ENCODE measurements around the gene PDZRN4.

Gene PDZRN4

DNA sequence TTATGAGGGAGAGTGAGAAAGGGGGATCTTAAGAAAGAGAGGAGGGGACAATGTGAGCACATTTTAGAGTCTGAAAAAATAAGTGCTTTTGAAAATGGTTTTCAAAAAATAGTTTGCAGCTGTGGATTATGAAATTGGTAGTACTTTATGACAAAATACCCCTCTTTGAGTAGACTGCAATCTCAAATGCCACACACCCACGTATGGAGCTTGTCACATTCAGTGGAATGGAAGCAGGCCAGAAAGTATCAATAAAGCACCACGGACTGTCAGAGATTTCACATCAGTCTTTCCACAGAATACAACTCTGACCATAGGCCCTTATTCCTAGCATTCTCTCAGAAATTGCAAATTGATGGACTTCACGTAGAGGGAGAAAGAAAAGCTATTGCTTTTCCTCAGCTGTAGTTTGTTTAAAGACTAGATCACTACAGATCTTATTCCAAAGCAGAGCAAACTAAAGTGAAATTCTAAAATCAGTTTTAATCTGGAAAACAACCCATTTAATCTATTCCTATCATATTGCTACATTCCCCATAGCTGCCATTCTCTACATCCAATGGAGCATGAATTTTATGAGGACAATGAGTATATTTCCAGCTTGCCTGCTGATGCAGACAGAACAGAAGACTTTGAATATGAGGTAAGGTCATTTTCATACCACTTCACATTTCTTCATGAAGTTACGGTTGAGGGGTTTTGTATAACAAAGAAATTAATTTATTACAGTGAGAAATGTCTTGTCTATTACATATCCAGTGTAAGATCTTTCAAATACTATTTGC, 321.3 kb downstream of the PDZRN4 start:
- Mint-ChIP-seq H3K4me3 (no peak overlapping the region), H3K9me3 (no peaks in the 10 kb centered on the region), H3K27ac (no peak overlapping the region), H3K4me1 (no peaks in the 10 kb centered on the region), H3K36me3 (no peaks in the 10 kb centered on the region)
- no peak for ATAC-seq
- no peak for DNase-seq (ENCODE audit: low spot score in 2 of 2)

DNA sequence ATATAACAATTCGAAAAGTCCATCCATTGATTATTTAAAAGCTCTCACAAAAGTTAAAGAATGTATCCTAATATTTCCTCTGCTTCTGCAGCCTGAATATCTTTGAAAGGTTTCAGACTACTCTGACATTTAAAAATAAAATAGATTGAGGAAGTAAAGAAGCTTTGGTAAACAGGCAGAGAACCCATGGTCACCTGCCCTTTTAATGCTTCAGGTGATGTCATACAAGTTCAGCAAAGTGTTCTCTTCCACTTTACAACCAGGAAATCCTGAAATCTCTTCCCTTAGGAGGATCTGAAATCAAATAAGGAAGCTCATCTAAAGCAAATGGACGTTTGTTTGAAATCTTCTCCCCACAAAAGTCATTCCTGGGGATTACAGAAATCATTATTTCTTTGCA, 322.4 kb downstream of the PDZRN4 start:
- no peaks in the 10 kb centered on the region for H3K9me3 Mint-ChIP-seq
- no peaks in the 10 kb centered on the region for H3K36me3 Mint-ChIP-seq
- DNase-seq (ENCODE audit: low spot score in 2 of 2) (no peak), ATAC-seq (no peak)
- no peak overlapping the region for H3K4me3 Mint-ChIP-seq
- no peak overlapping the region for H3K27ac Mint-ChIP-seq
- no peaks in the 10 kb centered on the region for H3K4me1 Mint-ChIP-seq

DNA sequence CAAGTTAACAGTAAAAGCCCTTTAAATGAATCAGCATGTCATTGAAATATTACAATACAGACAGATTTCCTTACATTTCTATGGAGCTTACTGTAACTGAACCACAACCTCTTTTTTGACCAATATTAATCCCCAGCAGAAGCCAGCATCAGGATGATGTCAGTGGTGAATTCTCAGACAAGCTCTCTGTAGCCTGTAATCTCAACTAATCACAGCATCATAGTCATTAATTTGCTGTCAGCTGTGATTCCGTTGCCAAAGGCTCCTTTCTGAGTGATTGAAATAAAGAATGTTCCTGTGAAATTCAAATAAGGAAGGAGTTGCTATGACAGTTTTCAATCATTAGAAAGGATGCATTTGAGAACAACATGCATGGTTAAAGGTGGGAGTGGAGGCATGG, 323.1 kb downstream of the PDZRN4 start:
- Mint-ChIP-seq H3K27ac (no peak overlapping the region), H3K9me3 (no peaks in the 10 kb centered on the region), H3K4me1 (no peaks in the 10 kb centered on the region), H3K4me3 (no peak overlapping the region), H3K36me3 (no peaks in the 10 kb centered on the region)
- ATAC-seq (no peak), DNase-seq (ENCODE audit: low spot score in 2 of 2) (no peak)

- no peak for ATAC-seq
- no peak overlapping the region for H3K27ac Mint-ChIP-seq
- H3K4me1 Mint-ChIP-seq = no peaks in the 10 kb centered on the region
- no peaks in the 10 kb centered on the region for H3K36me3 Mint-ChIP-seq
- no peak for DNase-seq (ENCODE audit: low spot score in 2 of 2)
- H3K4me3 Mint-ChIP-seq = no peak overlapping the region
- no peaks in the 10 kb centered on the region for H3K9me3 Mint-ChIP-seq
These were observed 324.4 kb downstream of the PDZRN4 start for GRCh38 chr12:41512497-41512896.

DNA sequence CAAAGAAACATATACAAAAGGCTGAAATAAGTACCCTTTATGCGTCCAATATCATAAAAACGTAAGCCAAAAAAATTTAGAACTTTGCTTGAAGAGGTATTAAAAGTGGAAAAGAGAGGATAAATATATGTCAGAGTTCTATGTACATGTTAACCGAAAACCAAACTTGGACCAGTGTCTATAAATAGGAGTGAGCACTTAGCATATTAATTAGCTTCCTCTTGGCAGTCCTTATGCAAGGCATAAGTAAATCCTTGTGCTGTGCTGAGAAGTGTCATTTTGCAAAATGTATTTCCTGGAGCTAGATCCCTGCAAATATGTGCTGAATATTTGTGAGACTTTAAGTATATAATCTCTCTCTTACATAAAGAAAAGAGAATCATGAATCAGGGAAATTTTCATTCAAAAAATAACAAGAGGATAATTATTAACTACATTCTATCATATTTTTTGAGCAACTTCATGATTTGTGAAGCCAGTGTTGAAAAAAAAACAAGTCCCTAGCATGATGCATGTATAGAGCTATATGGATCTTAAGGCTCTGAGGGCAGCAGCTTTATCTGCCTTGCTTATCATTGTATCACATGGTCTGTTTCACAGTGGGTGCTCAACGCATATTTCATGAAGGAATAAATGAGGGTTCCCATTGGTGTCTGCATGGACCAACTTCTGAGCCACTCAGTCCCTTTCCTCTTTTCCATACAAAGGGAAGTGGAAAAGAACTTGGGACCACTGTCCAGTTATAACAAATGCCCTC, 326.1 kb downstream of the PDZRN4 start:
- no peak for DNase-seq (ENCODE audit: low spot score in 2 of 2)
- Mint-ChIP-seq H3K4me1 (no peaks in the 10 kb centered on the region), H3K36me3 (no peaks in the 10 kb centered on the region), H3K9me3 (no peaks in the 10 kb centered on the region), H3K27ac (no peak overlapping the region), H3K4me3 (no peak overlapping the region)
- no peak for ATAC-seq

GRCh38 chr12:41514907-41515306, 326.8 kb downstream of the PDZRN4 start:
- ATAC-seq (no peak), DNase-seq (ENCODE audit: low spot score in 2 of 2) (no peak)
- Mint-ChIP-seq H3K27ac (no peak overlapping the region), H3K36me3 (no peaks in the 10 kb centered on the region), H3K4me1 (no peaks in the 10 kb centered on the region), H3K9me3 (no peaks in the 10 kb centered on the region), H3K4me3 (no peak overlapping the region)

- H3K9me3 Mint-ChIP-seq = no peaks in the 10 kb centered on the region
- DNase-seq (ENCODE audit: low spot score in 2 of 2) = no peak
- no peaks in the 10 kb centered on the region for H3K4me1 Mint-ChIP-seq
- H3K4me3 Mint-ChIP-seq = no peak overlapping the region
- H3K27ac Mint-ChIP-seq = no peak overlapping the region
- no peaks in the 10 kb centered on the region for H3K36me3 Mint-ChIP-seq
- no peak for ATAC-seq
These were observed 327.8 kb downstream of the PDZRN4 start for GRCh38 chr12:41515953-41516352.

DNA sequence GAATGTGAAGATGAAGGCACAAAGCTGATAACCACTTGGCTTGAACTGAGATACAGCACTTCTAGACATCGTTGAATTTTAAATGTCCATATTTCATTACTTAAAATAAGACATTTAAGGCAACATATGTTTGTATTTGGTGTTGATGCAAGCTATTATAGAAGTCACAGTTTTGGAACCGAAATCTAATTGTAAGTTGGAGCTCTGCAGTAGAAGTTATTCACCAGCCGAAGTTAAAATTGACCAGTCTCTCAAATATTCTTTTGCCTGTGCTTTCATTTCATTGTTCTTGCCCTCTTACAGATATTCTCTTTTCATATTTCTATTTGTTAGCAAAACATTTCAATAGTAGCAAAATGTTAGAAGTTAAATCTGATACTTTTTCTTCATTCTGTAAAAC, 332.7 kb downstream of the PDZRN4 start:
- Mint-ChIP-seq H3K4me3 (no peak overlapping the region), H3K27ac (no peak overlapping the region), H3K36me3 (no peaks in the 10 kb centered on the region), H3K9me3 (no peaks in the 10 kb centered on the region), H3K4me1 (no peaks in the 10 kb centered on the region)
- DNase-seq (ENCODE audit: low spot score in 2 of 2) (no peak), ATAC-seq (no peak)

- DNase-seq (ENCODE audit: low spot score in 2 of 2) (no peak), ATAC-seq (no peak)
- no peaks in the 10 kb centered on the region for H3K9me3 Mint-ChIP-seq
- H3K36me3 Mint-ChIP-seq = no peaks in the 10 kb centered on the region
- no peaks in the 10 kb centered on the region for H3K4me1 Mint-ChIP-seq
- no peak overlapping the region for H3K4me3 Mint-ChIP-seq
- no peak overlapping the region for H3K27ac Mint-ChIP-seq
These were observed 333.8 kb downstream of the PDZRN4 start for GRCh38 chr12:41521872-41522379.

DNA sequence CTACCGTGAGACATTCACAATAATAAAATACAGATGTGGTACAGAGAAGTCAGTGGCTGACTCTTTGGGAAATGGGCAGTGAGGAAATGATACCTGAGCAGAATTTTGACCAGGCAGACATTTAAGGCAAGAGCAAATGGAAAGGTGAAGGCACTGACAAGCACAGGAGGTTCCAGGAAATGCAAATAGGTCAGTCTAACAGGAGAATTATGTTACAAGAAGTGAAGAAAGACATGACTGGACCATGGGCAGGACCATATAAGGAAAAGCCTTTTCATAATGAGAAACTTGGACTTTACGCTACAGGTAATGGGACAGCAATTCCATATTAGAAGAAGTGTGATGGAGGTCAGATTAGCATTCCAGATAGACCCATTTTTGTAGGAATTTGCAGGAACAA, 338.9 kb downstream of the PDZRN4 start:
- no peaks in the 10 kb centered on the region for H3K4me1 Mint-ChIP-seq
- no peak for DNase-seq (ENCODE audit: low spot score in 2 of 2)
- H3K36me3 Mint-ChIP-seq = no peaks in the 10 kb centered on the region
- H3K27ac Mint-ChIP-seq = no peak overlapping the region
- no peak for ATAC-seq
- no peaks in the 10 kb centered on the region for H3K9me3 Mint-ChIP-seq
- H3K4me3 Mint-ChIP-seq = no peak overlapping the region

- Mint-ChIP-seq H3K36me3 (no peaks in the 10 kb centered on the region), H3K4me1 (no peaks in the 10 kb centered on the region), H3K27ac (no peak overlapping the region), H3K4me3 (no peak overlapping the region), H3K9me3 (no peaks in the 10 kb centered on the region)
- DNase-seq (ENCODE audit: low spot score in 2 of 2) = no peak
- ATAC-seq = no peak
These were observed 339.5 kb downstream of the PDZRN4 start for GRCh38 chr12:41527534-41528116.

DNA sequence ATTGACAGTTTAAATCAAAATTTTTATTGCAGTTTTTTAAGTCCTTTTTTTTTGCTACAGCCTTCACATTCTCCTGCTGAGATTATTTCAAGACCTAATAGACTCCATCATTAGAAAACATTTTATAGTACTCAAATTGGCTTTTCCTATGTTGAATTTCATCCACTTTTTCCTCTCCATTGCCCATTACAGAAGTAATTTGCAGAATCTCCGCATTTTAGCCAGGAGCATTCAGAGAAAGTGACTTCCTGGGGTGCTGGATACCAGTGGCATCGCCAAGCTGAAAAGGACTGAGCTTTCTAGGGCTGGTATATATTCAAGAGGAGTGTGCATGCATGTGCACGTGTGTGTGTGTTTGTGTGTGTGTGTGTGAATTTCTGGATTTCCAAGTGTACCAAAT, 340.8 kb downstream of the PDZRN4 start:
- H3K36me3 Mint-ChIP-seq = no peaks in the 10 kb centered on the region
- H3K4me3 Mint-ChIP-seq = no peak overlapping the region
- H3K4me1 Mint-ChIP-seq = no peaks in the 10 kb centered on the region
- H3K9me3 Mint-ChIP-seq = no peaks in the 10 kb centered on the region
- ATAC-seq (no peak), DNase-seq (ENCODE audit: low spot score in 2 of 2) (no peak)
- H3K27ac Mint-ChIP-seq = no peak overlapping the region

GRCh38 chr12:41530441-41530840, 342.3 kb downstream of the PDZRN4 start:
- H3K27ac Mint-ChIP-seq = no peak overlapping the region
- no peak overlapping the region for H3K4me3 Mint-ChIP-seq
- DNase-seq (ENCODE audit: low spot score in 2 of 2) (no peak), ATAC-seq (no peak)
- no peaks in the 10 kb centered on the region for H3K36me3 Mint-ChIP-seq
- no peaks in the 10 kb centered on the region for H3K9me3 Mint-ChIP-seq
- H3K4me1 Mint-ChIP-seq = no peaks in the 10 kb centered on the region

- H3K4me1 Mint-ChIP-seq = no peaks in the 10 kb centered on the region
- DNase-seq (ENCODE audit: low spot score in 2 of 2) (no peak), ATAC-seq (no peak)
- H3K27ac Mint-ChIP-seq = no peak overlapping the region
- no peaks in the 10 kb centered on the region for H3K9me3 Mint-ChIP-seq
- no peaks in the 10 kb centered on the region for H3K36me3 Mint-ChIP-seq
- H3K4me3 Mint-ChIP-seq = no peak overlapping the region
These were observed 343.2 kb downstream of the PDZRN4 start for GRCh38 chr12:41531147-41531829.

DNA sequence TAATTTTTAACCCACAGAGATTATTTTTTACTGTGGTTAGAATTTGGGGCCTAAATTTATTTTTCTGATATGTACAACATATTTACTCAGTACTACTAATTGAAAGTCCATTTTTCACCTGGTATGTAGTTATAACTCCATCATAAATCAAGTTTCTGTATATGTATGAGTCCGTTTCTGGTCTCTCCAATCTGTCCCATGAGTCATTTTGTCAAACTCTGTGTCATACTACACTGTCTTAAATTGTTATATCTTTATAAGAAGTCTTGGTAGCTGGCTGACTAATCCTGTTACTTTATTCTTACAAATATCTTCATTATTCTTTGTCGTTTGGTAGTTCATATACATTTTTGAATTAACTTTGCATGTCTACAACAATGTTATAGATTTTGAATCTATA, 344.0 kb downstream of the PDZRN4 start:
- Mint-ChIP-seq H3K27ac (no peak overlapping the region), H3K9me3 (no peaks in the 10 kb centered on the region), H3K36me3 (no peaks in the 10 kb centered on the region), H3K4me1 (no peaks in the 10 kb centered on the region), H3K4me3 (no peak overlapping the region)
- ATAC-seq = peak; percentile 79
- no peak for DNase-seq (ENCODE audit: low spot score in 2 of 2)
